HG03280 (cell line): ENCODE measurements around the gene NUDT10.
"Not testable (repeated sequence)": the region's sequence is repeated elsewhere in the genome, so short reads cannot be mapped to it uniquely, and the experiment has no call there.

Experiments
- ATAC-seq: cut with Tn5 transposase; IDR thresholded peaks from one replicate; pipeline ENCODE4 v1.9.1; 2021; ENCODE audit warnings: mild to moderate bottlenecking, moderate library complexity; ENCODE audit not compliant: unreplicated experiment

Gene NUDT10

GRCh38 chrX:51332188-51332942 lies at the start of gene NUDT10:
Gene NUDT10, plus strand, starts transcription at chrX:51332822. Its CDS starts 144 bp downstream, at chrX:51332966.
- ATAC-seq, result no peak

- no peak for ATAC-seq
Observed at GRCh38 chrX:51292421-51292820, 40.2 kb upstream of the NUDT10 start.

- no peak for ATAC-seq
Observed at GRCh38 chrX:51296138-51296537, 36.5 kb upstream of the NUDT10 start.

GRCh38 chrX:51316271-51316670 lies 16.4 kb upstream of the NUDT10 start:
- no peak for ATAC-seq

- ATAC-seq, result not testable (repeated sequence)
Observed at GRCh38 chrX:51332943-51333785, 542 bp downstream of the NUDT10 start.

- ATAC-seq, result no peak
Observed at GRCh38 chrX:51334276-51334675, 1.7 kb downstream of the NUDT10 start.

- peak; percentile 58 for ATAC-seq
Observed at GRCh38 chrX:51336584-51336983, 4.0 kb downstream of the NUDT10 start.

- ATAC-seq, result no peak
Observed at GRCh38 chrX:51361251-51361650, 28.6 kb downstream of the NUDT10 start.

GRCh38 chrX:51376672-51377071 lies 44.0 kb downstream of the NUDT10 start:
- no peak for ATAC-seq
